GM04504 (cell line): ENCODE measurements around the gene UTP11.

Experiments
- DNase-seq: peaks from one replicate; pipeline ENCODE4 v3.0.0-alpha.2; 2012; ENCODE audit warnings: low read depth

The UTP11 gene

DNA sequence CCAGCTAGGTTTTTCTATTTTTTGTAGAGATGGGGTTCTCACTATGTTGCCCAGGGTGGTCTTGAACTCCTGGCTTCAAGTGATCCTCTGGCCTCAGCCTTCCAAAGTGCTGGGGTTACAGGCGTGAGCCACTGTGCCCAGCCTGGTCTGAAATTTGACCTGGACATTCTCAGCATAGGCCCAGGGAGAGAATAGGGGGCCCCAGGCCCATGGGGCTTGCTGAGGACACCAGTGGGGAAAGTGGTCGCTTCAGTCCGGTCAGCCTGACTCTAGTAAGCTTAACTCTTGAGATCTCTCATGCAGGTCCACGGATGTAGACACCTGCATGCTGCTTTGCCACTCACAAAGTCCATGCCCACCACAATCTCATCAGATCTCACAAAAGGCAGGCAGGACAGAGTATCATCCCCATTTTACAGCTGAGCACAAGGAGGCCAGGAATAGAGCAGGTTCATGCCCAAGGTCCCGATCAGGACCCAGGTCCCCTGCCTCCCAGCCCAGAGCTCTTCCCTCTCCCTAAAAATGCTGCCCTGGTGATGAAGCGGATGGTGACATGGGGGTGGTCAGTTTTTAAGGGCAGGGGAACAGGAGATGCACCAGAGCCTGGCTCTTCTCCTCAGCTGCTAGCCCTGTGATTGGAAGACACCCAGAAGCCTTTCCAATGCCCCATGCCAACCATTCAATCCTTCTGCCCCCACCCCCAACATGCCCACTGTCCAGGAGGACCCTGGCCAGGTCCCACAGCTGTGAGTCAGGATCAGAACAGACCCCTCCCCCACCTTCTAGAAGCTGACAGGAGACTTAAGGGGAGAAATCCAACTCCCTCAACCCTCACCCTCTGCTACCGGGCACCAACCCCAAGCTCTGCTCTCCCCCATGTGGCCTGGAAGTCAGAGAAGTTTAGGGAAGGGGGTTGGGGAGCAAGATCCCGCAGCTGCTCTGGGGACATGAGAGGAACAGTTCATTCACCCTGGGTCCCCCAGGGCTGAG, 9.0 kb upstream of the UTP11 start:
- no peak for DNase-seq

DNA sequence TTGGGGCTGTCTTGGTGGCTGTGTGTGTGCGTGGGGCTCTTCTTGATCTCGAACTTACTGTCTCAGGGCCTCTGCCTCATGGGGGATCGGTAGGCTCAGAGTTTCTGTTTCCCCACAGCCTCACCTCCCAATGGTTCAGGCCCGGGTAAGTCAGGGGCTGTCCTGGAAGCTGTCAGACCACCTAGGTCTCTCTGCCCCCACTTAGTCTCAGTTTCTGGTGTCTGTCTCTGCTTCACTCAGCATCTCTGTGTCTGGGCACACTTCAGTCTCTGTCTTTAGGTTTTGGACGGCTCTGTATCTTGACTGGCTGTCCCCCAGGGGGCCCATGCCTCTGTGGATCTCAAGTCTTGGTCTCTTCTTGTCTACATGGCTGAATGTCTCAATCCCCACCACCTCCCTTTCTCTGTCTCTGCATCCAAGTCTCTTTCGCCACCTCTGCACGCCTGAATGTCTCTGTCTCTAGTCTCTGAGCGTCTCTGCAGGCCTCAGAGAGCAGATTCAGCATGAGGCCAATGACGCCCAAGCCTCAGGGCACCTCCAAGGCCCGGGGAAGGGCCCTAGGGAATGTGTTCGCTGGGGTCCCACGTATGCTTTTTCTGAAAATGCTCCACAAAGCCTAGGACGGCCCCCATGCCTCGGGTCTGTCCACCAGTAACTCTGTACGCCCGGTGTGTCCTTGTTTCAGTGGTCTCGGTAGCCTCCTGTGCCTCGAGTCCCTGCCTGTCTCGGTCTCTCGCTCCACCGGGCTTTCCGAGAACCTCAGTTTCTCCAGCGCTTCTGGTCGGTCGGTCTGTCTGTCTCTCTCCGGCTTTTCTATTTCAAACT, 8.0 kb upstream of the UTP11 start:
- DNase-seq: no peak

- DNase-seq: no peak
Measured at GRCh38 chr1:38005195-38006007, 7.1 kb upstream of the UTP11 start, which contains the start of gene FHL3. FHL3 (minus strand) TSS chr1:38005514; CDS start chr1:37999412, 6,102 bp downstream.

GRCh38 chr1:38006008-38006828, 6.3 kb upstream of the UTP11 start:
- DNase-seq: no peak

- DNase-seq: no peak
Measured at GRCh38 chr1:38009088-38009840, 3.3 kb upstream of the UTP11 start.

DNA sequence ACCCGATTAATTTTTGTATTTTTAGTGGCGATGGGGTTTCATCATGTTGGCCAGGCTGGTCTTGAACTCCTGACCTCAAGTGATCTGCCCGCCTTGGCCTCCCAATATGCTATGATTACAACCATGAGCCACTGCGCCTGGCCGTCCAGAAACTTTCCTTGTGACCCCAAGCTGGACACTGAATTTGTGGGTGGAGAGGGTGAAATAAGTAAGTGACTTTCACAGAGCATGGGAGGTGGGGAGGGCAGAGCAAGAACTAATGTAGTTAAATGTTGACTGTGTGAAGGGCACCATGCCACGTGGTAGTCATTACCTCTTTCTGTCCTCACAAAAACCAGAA, 2.7 kb upstream of the UTP11 start:
- no peak for DNase-seq

DNA sequence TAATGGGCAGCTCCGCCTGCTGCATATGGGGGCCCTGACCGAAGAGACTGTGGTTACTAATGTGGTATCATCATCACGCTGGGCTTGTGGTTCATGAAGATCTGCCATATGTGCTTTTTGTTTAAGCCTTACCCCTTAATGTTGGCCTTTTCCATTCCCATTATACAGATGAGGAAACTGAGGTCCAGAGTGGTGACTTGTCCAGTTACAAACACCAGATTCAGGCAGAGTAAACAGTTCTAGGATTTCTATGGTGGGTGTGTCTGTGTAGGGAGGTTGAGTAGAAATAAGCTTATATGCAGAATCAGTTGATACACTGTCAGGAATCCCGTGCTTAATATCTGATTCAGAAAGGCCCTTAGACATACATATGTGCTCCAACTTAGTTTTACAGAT, 691 bp downstream of the UTP11 start:
- DNase-seq: no peak

DNA sequence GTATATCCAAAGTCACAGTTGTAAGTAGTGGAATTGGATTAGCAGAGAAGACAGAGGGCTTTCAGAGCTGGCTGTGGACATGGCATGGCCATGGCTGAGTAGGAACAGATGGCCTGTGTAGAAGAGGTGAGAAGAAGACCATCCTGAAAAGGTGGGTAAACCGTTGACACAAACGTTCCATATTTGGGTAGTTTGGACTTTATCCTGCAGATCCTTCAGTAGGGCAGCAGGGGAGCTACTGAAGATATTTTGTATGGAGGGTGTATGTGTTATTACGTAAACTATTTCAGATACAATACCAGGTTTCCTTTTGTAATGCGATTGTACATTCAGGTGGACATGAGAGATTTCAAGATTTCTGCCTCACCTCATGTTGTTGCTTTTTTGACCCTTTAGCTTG, 1.6 kb downstream of the UTP11 start:
- DNase-seq: no peak

DNA sequence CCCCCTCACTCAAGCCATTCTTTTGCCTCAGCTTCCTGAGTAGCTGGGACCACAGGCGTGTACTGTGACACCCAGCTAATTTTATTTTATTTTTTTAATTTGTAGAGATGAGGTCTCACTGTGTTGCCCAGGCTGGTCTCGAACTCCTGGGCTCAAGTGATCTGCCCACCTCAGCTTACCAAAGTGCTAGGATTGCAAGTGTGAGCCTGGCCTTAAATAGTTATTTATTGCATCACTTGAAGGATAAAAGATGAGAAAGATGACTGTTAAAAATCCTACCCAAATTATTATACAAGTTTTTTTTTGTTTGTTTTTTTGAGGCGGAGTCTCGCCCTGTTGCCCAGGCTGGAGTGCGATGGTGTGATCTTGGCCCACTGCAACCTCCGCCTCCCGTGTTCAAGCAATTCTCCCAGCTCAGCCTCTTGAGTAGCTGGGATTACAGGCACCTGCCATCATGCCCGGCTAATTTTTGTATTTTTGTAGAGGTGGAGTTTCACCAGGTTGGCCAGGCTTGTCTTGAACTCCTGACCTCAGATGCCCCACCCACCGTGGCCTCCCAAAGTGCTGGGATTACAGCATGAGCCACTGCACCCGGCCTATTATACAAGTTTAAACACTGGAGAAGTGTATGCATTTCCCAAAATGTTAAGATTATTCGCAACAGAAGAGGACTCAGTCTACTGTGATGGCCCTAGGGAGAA, 2.3 kb downstream of the UTP11 start:
- no peak for DNase-seq

DNA sequence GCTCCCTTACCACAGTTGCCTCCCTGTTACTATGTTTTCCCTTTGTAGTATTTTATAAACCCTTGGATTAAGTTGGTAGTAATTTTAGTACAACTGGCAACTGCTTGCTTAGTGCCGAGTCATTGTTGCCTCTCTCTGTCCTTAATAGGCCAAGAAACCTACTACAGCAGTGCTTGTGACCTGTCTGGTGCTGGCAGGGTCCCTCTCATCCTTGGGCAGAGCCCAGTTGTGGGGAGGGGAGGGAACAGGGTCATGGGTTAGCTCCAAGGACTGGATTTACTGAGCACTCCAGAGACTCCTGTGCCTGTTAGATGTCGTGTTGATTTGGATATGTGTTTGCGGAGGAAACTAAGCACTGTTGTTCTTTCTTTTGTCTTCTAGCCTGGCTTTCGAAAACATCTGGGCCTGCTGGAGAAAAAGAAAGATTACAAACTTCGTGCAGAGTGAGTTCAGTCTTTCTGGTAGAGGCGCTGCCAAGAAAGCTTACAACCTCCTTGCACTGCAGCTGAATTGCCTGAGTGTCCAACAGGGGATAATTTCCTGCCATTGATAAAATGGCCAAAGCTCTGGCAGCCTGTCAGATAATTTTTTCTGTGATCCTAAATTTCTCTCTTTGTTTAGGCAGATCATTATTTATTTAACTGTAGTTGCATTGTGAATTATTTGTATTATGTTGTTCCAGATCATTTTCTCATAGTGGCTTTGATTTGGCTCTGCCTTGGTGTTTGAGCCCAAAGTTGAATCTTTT, 3.6 kb downstream of the UTP11 start:
- DNase-seq: no peak

DNA sequence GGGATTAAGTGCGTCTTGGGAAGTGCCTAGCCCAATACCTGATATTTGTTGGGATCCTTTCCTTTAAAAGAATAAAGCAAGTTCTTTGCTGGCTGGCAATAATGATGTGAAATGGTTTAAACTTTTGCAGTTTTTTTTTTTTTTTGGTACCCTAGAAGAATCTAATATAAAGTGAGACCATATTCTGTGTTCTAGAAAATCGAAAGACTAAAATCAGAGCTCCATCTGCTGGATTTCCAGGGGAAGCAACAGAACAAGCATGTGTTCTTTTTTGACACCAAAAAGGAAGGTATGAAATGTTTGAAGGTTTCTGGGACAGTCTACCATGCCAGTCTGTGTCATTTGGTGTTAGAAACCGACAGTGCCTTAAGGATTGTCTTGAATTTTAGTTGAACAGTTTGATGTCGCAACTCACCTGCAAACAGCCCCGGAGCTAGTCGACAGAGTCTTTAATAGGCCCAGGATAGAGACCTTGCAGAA, 6.4 kb downstream of the UTP11 start:
- DNase-seq: no peak

GRCh38 chr1:38020396-38020795, 7.9 kb downstream of the UTP11 start:
- no peak for DNase-seq

- DNase-seq: no peak
Measured at GRCh38 chr1:38021969-38022368, 9.4 kb downstream of the UTP11 start.

GRCh38 chr1:38022810-38023209, 10.3 kb downstream of the UTP11 start:
- no peak for DNase-seq

DNA sequence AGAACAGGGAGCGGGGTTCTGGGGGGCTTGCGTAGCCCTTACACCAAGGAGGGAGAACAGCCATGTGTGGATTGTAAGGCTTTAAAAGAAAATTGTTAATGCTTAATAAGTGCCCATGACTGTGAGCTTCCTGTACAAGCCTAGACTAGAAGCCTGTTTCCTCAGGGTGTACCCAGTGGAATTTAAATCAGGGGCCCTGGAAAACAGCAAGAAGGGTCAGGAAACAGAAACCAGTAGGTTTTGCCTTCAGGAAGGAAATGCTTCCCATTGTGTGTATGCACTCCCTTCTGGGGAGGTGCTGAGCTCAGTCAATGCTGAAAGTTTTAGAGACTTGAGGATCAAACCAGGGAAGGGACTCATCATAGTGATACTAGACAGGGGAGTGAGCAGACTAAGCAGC, 12.7 kb downstream of the UTP11 start:
- DNase-seq: no peak

DNA sequence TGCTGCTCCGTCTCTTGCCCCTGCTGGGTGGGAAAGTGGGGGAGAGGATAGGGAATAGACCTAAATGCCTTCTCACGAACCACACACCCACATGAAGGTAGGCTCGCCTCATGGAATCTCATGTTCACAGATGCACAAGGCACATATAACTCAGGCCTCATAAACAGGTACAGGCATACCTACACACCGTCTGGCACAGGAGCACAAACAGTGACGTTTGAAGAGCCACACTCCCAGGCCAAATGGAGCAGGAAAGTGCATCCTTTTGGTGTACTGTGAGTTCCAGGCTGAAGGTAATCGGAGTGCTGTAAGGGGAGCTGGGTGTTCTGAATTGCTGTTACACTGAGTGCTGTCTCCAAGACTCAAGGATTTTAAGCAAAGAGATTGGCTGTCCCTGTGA, 13.1 kb downstream of the UTP11 start:
- DNase-seq: no peak

GRCh38 chr1:38026592-38027200, 14.2 kb downstream of the UTP11 start:
- DNase-seq: no peak
